SK-N-SH treated with all-trans-retinoic acid at 6 μM for 48 hours (cell line): Measurements from ENCODE around the gene HLCS.

Experiments used
- ATAC-seq: fragments of 200-7000 bp; cut with Tn5 transposase; 3 replicates; pipeline ENCODE4 v1.9.1; 2020; ENCODE audit warnings: mild to moderate bottlenecking, moderate library complexity
- ARNTL ChIP-seq: fragments of 450-650 bp; formaldehyde crosslinking; IDR thresholded peaks from 2 replicates; pipeline ENCODE4 v1.5.0; 2020; ENCODE audit warnings: low read depth, mild to moderate bottlenecking, moderate library complexity, borderline replicate concordance
- CREB5 ChIP-seq: fragments of 250-450 bp; sonication (Bioruptor Pico); IDR thresholded peaks from 2 replicates; pipeline ENCODE4 v1.5.1; 2020; ENCODE audit warnings: low read depth, mild to moderate bottlenecking, moderate library complexity
- CSDC2 ChIP-seq: fragments of 250-450 bp; sonication (Bioruptor Pico); IDR thresholded peaks from 2 replicates; pipeline ENCODE4 v1.5.0; 2020; ENCODE audit warnings: mild to moderate bottlenecking, moderate library complexity
- CSRNP3 ChIP-seq: fragments of 250-450 bp; sonication (Bioruptor Pico); IDR thresholded peaks from 2 replicates; pipeline ENCODE4 v1.5.1; 2021; ENCODE audit warnings: mild to moderate bottlenecking, moderate library complexity
- ESRRG ChIP-seq: fragments of 250-450 bp; sonication (Bioruptor Pico); IDR thresholded peaks from 2 replicates; pipeline ENCODE4 v1.6.1; 2021; ENCODE audit warnings: mild to moderate bottlenecking
- GLIS3 ChIP-seq: fragments of 250-450 bp; sonication (Bioruptor Pico); IDR thresholded peaks from 2 replicates; pipeline ENCODE4 v1.5.0; 2020; ENCODE audit warnings: mild to moderate bottlenecking, moderate library complexity
- ISL1 ChIP-seq: fragments of 250-450 bp; sonication (Bioruptor Pico); IDR thresholded peaks from 2 replicates; pipeline ENCODE4 v2.1.2; 2022; ENCODE audit warnings: mild to moderate bottlenecking, moderate library complexity
- OSR1 ChIP-seq: fragments of 250-450 bp; sonication (Bioruptor Pico); IDR thresholded peaks from 2 replicates; pipeline ENCODE4 v1.8.0; 2022; ENCODE audit warnings: moderate library complexity, mild to moderate bottlenecking, inconsistent platforms
- POU6F1 ChIP-seq: fragments of 250-450 bp; sonication (Bioruptor Pico); IDR thresholded peaks from 2 replicates; pipeline ENCODE4 v1.8.0; 2021; ENCODE audit warnings: low read depth, mild to moderate bottlenecking, moderate library complexity, borderline replicate concordance
- PPARA ChIP-seq: fragments of 250-450 bp; sonication (Bioruptor Pico); IDR thresholded peaks from 2 replicates; pipeline ENCODE4 v1.5.0; 2020; ENCODE audit warnings: mild to moderate bottlenecking, borderline replicate concordance
- RARB ChIP-seq: fragments of 250-450 bp; sonication (Bioruptor Pico); IDR thresholded peaks from 2 replicates; pipeline ENCODE4 v1.8.0; 2021; ENCODE audit warnings: mild to moderate bottlenecking, moderate library complexity
- SNAI2 ChIP-seq: fragments of 250-450 bp; sonication (Bioruptor Pico); IDR thresholded peaks from 2 replicates; pipeline ENCODE4 v1.5.0; 2020; ENCODE audit warnings: mild to moderate bottlenecking, moderate library complexity
- TCF4 ChIP-seq: fragments of 250-450 bp; sonication (Bioruptor Pico); IDR thresholded peaks from 2 replicates; pipeline ENCODE4 v1.8.0; 2021; ENCODE audit warnings: mild to moderate bottlenecking, moderate library complexity, borderline replicate concordance
- TOX ChIP-seq: fragments of 250-450 bp; sonication (Bioruptor Pico); IDR thresholded peaks from 2 replicates; pipeline ENCODE4 v1.8.0; 2021; ENCODE audit warnings: mild to moderate bottlenecking, moderate library complexity, borderline replicate concordance
- ZC3H10 ChIP-seq: fragments of 250-450 bp; sonication (Bioruptor Pico); IDR thresholded peaks from 2 replicates; pipeline ENCODE4 v1.5.1; 2021; ENCODE audit warnings: mild to moderate bottlenecking, moderate library complexity
- ZFP3 ChIP-seq: fragments of 250-450 bp; sonication (Bioruptor Pico); IDR thresholded peaks from 2 replicates; pipeline ENCODE4 v1.5.0; 2020; ENCODE audit warnings: mild to moderate bottlenecking, moderate library complexity
- ZFP30 ChIP-seq: fragments of 450-650 bp; formaldehyde crosslinking; IDR thresholded peaks from 2 replicates; pipeline ENCODE4 v1.5.0; 2022; ENCODE audit warnings: mild to moderate bottlenecking, moderate library complexity
- ZNF565 ChIP-seq: fragments of 450-650 bp; formaldehyde crosslinking; conservative IDR thresholded peaks from 2 replicates; pipeline ENCODE4 v1.5.0; 2020; ENCODE audit warnings: low read depth, mild to moderate bottlenecking, moderate library complexity
- ZNF70 ChIP-seq: fragments of 450-650 bp; formaldehyde crosslinking; IDR thresholded peaks from 2 replicates; pipeline ENCODE4 v1.5.0; 2020; ENCODE audit warnings: mild to moderate bottlenecking, moderate library complexity
- ZNF8 ChIP-seq: fragments of 450-650 bp; formaldehyde crosslinking; IDR thresholded peaks from 2 replicates; pipeline ENCODE4 v1.5.0; 2020; ENCODE audit warnings: mild to moderate bottlenecking, moderate library complexity
- TF ChIP-seq, protein P1 (sequence below): fragments of 250-450 bp; sonication (Bioruptor Pico); IDR thresholded peaks from 2 replicates; pipeline ENCODE4 v1.5.0; 2020; ENCODE audit warnings: mild to moderate bottlenecking, moderate library complexity
- TF ChIP-seq, protein P2 (sequence below): fragments of 250-450 bp; sonication (Bioruptor Pico); IDR thresholded peaks from 2 replicates; pipeline ENCODE4 v1.8.0; 2020; ENCODE audit warnings: mild to moderate bottlenecking, moderate library complexity, borderline replicate concordance

The HLCS gene

DNA sequence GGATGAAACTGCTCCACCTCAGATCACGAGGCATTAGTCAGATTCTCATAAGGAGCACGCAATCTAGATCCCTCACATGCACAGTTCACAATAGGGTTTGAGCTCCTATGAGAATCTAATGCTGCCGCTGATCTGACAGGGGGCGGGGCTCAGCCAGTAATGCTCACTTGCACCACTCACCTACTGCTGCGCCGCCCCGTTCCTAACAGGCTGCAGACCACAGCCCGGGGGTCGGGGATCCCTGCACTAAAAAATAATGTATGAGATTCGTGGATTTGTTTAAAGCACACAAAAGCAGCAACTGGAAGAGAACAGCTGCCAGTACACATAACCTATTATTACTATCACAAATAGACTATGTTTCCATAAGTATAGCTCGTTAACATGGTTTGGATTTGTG is 72.9 kb downstream of the HLCS start:
- ATAC-seq = no peak

DNA sequence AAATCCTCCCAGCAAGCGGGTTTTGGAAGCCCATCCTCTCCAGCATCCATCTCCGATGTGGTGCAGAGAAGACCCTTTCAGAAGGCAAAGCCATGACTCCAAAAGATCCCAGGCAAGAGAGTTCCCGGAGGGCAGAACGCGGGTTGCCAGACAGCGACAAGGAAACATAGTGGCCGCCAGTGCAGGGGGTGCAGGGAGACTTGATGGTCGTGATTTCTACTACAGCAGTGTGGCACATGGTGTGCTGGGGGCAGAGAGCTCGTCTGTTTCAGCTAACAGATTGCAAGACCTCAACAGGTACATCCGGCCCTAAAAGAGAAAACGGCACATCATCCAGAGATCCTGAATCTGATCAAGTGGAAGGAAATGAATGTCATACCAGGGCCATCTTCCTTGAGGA is 74.3 kb downstream of the HLCS start:
- TF ChIP-seq TCF4 (CRISPR knock-in tag) (no peak), ZC3H10 (no peak), PPARA (CRISPR knock-in tag) (no peak), TOX (CRISPR knock-in tag) (no peak), ARNTL (CRISPR knock-in tag) (no peak), ESRRG (CRISPR knock-in tag) (no peak), ZNF70 (CRISPR knock-in tag) (no peak), ZFP3 (CRISPR knock-in tag) (no peak)
- TF ChIP-seq, protein P1, sequence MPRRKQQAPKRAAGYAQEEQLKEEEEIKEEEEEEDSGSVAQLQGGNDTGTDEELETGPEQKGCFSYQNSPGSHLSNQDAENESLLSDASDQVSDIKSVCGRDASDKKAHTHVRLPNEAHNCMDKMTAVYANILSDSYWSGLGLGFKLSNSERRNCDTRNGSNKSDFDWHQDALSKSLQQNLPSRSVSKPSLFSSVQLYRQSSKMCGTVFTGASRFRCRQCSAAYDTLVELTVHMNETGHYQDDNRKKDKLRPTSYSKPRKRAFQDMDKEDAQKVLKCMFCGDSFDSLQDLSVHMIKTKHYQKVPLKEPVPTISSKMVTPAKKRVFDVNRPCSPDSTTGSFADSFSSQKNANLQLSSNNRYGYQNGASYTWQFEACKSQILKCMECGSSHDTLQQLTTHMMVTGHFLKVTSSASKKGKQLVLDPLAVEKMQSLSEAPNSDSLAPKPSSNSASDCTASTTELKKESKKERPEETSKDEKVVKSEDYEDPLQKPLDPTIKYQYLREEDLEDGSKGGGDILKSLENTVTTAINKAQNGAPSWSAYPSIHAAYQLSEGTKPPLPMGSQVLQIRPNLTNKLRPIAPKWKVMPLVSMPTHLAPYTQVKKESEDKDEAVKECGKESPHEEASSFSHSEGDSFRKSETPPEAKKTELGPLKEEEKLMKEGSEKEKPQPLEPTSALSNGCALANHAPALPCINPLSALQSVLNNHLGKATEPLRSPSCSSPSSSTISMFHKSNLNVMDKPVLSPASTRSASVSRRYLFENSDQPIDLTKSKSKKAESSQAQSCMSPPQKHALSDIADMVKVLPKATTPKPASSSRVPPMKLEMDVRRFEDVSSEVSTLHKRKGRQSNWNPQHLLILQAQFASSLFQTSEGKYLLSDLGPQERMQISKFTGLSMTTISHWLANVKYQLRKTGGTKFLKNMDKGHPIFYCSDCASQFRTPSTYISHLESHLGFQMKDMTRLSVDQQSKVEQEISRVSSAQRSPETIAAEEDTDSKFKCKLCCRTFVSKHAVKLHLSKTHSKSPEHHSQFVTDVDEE (CRISPR knock-in tag) = no peak
- TF ChIP-seq, protein P2, sequence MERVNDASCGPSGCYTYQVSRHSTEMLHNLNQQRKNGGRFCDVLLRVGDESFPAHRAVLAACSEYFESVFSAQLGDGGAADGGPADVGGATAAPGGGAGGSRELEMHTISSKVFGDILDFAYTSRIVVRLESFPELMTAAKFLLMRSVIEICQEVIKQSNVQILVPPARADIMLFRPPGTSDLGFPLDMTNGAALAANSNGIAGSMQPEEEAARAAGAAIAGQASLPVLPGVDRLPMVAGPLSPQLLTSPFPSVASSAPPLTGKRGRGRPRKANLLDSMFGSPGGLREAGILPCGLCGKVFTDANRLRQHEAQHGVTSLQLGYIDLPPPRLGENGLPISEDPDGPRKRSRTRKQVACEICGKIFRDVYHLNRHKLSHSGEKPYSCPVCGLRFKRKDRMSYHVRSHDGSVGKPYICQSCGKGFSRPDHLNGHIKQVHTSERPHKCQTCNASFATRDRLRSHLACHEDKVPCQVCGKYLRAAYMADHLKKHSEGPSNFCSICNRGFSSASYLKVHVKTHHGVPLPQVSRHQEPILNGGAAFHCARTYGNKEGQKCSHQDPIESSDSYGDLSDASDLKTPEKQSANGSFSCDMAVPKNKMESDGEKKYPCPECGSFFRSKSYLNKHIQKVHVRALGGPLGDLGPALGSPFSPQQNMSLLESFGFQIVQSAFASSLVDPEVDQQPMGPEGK (CRISPR knock-in tag) = no peak
- ATAC-seq = no peak

More for the DNA sequence above, 72.9 kb downstream of the HLCS start:
- no peak for TF ChIP-seq ZFP30 (CRISPR knock-in tag)
- no peak for TF ChIP-seq POU6F1 (CRISPR knock-in tag)
- no peak for TF ChIP-seq ZFP3 (CRISPR knock-in tag)
- no peak for TF ChIP-seq ZNF565 (CRISPR knock-in tag)
- TF ChIP-seq ARNTL (CRISPR knock-in tag) = no peak
- TF ChIP-seq RARB (CRISPR knock-in tag) = no peak
- TF ChIP-seq CSRNP3 (CRISPR knock-in tag) = no peak
- TF ChIP-seq ISL1 (CRISPR knock-in tag) = no peak
- TF ChIP-seq OSR1 = no peak
- TF ChIP-seq TOX (CRISPR knock-in tag) = no peak
- TF ChIP-seq CSDC2 (CRISPR knock-in tag) = no peak
- no peak for TF ChIP-seq ZNF8 (CRISPR knock-in tag)
- TF ChIP-seq, protein P1 (CRISPR knock-in tag) = no peak
- TF ChIP-seq CREB5 (CRISPR knock-in tag) = no peak
- TF ChIP-seq GLIS3 (CRISPR knock-in tag) = no peak
- TF ChIP-seq SNAI2 (CRISPR knock-in tag) = no peak
- TF ChIP-seq PPARA (CRISPR knock-in tag) = no peak
- no peak for TF ChIP-seq ZC3H10
